ENCODE results near the gene MYLK2.
"Not testable (repeated sequence)": the region's sequence is repeated elsewhere in the genome, so short reads cannot be mapped to it uniquely, and the experiment has no call there.

The MYLK2 gene

GRCh38 chr20:31819083-31819784 lies at the start of gene MYLK2:
Gene MYLK2 (plus strand): TSS chr20:31819356. CDS start chr20:31819581, 225 bp downstream.
- no peak for DNase-seq

GRCh38 chr20:31769681-31770080 lies 49.5 kb upstream of the MYLK2 start:
- no peak for DNase-seq

- no peak for DNase-seq
These were observed 48.9 kb upstream of the MYLK2 start for GRCh38 chr20:31770243-31770642.

- DNase-seq = no peak
These were observed 44.7 kb upstream of the MYLK2 start for GRCh38 chr20:31774408-31774807.

- DNase-seq = no peak
These were observed 38.3 kb upstream of the MYLK2 start for GRCh38 chr20:31780839-31781238.

- no peak for DNase-seq
These were observed 37.2 kb upstream of the MYLK2 start for GRCh38 chr20:31781945-31782344.

- no peak for DNase-seq
These were observed 34.7 kb upstream of the MYLK2 start for GRCh38 chr20:31784354-31785044.

GRCh38 chr20:31785089-31785488 lies 34.1 kb upstream of the MYLK2 start:
- no peak for DNase-seq

GRCh38 chr20:31788578-31788977 lies 30.6 kb upstream of the MYLK2 start:
- no peak for DNase-seq

- DNase-seq = no peak
These were observed 28.8 kb upstream of the MYLK2 start for GRCh38 chr20:31790401-31790800.

- DNase-seq = no peak
These were observed 21.8 kb upstream of the MYLK2 start for GRCh38 chr20:31797364-31797763.

- DNase-seq = no peak
These were observed 17.6 kb upstream of the MYLK2 start for GRCh38 chr20:31801508-31801907.

GRCh38 chr20:31803552-31804291 lies 15.4 kb upstream of the MYLK2 start:
- no peak for DNase-seq

- no peak for DNase-seq
These were observed 12.4 kb upstream of the MYLK2 start for GRCh38 chr20:31806564-31807355.

- DNase-seq = no peak
These were observed 10.7 kb upstream of the MYLK2 start for GRCh38 chr20:31808481-31808880.

- DNase-seq = no peak
These were observed 9.5 kb upstream of the MYLK2 start for GRCh38 chr20:31809661-31810060.

GRCh38 chr20:31811198-31811597 lies 8.0 kb upstream of the MYLK2 start:
- no peak for DNase-seq

GRCh38 chr20:31811796-31812728 lies 7.1 kb upstream of the MYLK2 start:
- no peak for DNase-seq

GRCh38 chr20:31813611-31814010 lies 5.5 kb upstream of the MYLK2 start:
- no peak for DNase-seq

- not testable (repeated sequence) for DNase-seq
These were observed 5.0 kb upstream of the MYLK2 start for GRCh38 chr20:31814142-31814541.

- no peak for DNase-seq
These were observed 3.6 kb upstream of the MYLK2 start for GRCh38 chr20:31815408-31816188.

Measured in NCI-H187 (cell line).